Activated CD8-positive, alpha-beta memory T cell treated with anti-CD3 and anti-CD28 coated beads for 4 hours (primary cell): ENCODE measurements around the gene EHBP1.

Source experiments
- DNase-seq, 2 donors: peaks; one replicate each; pipeline ENCODE4 v3.0.0-alpha.2; 2020; ENCODE audit warnings: low read depth in 2 of 2

The EHBP1 gene

GRCh38 chr2:62822549-62822948 lies 117.0 kb downstream of the EHBP1 start:
- DNase-seq: no peak

- DNase-seq: no peak
Observed at GRCh38 chr2:62824388-62824787, 118.9 kb downstream of the EHBP1 start.

GRCh38 chr2:62826141-62826540 lies 120.6 kb downstream of the EHBP1 start:
- DNase-seq: no peak

DNA sequence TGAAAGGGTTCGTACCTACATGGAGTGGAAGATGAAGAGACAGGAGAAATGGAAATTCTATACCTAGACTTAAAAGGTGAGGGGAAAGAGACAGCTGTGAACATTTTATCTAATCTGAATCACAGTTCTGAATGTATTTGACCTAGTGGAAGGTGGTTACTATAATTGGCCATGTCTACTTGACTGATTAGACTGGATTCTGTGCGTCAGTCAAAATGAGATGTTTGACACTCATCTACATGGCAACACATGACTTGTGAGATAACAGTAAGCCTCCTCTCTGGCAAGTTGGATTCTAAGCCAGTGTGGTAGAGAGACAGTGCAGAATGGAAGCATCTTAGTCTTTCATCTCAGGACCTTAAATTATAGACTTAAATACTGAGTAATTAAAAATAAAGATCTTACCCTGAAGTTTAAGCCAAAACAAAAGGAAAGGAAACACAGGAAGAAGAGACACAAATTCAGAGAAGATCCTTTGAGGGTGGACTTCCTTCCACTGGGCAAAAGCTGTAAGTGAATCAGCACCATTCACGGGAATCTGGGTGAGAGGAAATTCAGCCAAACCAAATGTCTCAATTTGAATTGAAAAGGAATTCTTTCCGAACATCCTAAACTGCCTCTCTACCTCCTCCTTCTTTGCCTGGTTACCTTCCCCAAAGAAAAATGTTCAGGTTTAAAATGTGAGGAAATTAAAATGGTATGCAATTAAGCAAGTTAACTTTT lies 121.6 kb downstream of the EHBP1 start:
- DNase-seq: no peak

GRCh38 chr2:62831729-62832128 lies 126.2 kb downstream of the EHBP1 start:
- no peak for DNase-seq

DNA sequence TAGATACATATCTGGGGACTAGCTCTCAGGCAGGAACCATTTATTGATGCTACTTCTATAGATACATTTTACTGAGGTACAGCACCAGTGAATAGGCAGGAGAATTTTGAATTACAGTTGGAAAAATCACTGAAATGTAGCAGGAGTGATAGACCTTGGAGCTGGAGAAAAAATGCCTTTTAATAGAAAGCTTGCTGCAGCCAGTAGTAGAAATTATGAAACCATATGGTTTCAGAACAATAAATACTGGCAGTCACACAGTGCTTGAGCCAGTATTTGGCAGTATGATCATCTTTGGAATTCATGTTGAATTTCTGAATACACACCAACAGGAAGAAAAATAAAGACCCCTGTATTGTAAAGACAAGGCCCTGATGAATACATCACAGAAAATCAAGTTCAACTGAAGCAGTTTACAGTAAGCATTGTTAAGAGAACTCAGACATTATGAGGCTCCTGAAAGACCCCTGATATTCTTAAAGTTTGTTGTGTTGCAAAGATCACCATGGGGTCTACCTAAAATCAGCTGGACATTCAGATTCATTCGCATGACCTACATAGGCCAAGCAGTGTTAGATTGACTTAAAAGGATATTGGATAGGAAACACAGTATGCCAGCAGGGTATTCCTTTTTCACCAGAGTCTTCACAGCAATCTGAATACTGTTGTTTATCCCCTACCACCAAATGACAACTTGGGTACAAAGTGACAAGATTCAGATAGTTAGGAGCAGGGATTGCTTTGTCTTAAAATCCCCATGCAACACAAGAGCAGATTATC lies 139.0 kb downstream of the EHBP1 start:
- no peak for DNase-seq

DNA sequence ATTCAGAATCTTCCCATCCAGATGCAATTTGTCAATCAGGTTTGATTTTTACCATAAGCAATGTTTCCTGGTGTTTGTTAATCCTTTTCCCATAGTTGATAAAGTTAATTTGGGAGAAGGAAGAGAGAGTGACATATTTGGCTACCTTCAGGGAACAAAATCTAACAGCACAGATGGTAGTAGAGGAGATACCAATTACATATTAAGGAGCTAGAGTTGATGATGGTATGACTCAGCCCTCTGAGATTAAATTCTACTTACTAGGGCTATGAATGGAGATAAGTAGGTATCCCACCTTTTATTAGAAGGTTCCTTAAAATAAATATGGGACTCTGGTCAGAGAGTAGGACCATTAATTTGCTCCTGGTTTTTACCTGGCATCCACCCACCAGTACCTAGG lies 139.7 kb downstream of the EHBP1 start:
- no peak for DNase-seq

- no peak for DNase-seq
Observed at GRCh38 chr2:62852254-62852653, 146.7 kb downstream of the EHBP1 start.

DNA sequence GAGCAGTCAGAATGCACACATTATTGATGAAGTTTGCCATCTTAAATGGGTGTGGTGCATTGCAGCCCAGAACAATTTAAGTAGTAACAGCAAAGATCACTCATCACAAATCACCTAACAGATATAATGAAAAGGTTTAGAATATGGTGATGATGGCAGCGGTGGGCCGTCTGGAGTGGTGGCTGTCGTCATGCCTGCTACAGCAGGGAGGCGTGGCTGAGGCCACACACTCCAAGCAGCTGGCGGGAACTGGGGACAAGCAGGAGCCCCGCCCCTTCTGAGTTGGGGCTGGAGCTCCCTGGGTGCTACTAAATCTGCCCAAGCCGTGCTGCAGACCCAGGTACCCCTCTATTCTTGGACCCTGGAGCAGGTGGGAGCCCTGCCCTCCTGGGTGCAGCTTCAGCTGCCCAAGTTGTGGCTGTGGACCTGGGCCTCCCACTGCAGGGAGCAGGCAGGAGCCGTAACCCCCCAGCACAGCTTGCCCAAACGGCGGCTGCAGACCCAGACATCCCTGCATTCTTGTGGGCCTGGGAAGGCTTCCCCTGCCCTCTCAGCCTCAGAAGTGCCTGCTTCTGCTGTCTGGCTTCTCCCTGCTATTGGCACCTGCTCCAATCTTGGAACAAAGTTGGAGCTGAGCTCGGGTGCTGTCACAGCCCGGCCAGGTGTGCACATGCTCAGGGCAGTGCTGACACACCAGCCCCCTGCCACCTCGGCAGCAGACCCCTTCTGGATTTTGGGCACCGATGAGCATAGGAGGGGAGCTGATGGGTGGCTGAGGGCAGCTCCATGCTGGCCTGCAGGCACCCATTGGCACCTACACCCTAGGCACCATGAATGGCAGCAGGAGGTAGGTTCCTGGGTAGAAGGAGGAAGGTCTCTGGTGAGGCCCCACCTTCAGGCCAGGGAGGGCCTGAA lies 149.3 kb downstream of the EHBP1 start:
- no peak for DNase-seq

GRCh38 chr2:62856228-62857040 lies 150.9 kb downstream of the EHBP1 start:
- no peak for DNase-seq

GRCh38 chr2:62857139-62857931 lies 151.8 kb downstream of the EHBP1 start:
- no peak for DNase-seq

- DNase-seq: no peak
Observed at GRCh38 chr2:62858231-62858832, 152.8 kb downstream of the EHBP1 start.

DNA sequence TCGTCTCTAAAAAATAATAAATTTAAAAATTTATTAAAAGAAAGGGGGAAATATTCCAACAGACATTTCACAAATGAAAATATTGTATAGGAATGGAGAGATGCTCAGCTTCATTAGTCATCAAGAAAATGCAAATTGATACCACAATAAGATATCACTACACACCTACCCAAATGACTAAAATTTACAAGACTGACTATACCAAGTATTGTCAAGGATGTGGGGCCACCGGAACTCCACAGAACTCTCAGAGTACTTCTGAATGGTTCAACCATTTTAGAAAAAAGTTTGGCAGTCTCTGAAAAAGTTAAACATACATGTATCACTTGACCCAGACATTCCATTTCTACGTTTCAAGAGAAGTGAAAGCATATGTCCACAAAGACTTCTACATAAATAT lies 163.4 kb downstream of the EHBP1 start:
- DNase-seq: no peak

- no peak for DNase-seq
Observed at GRCh38 chr2:62870966-62871365, 165.5 kb downstream of the EHBP1 start.

GRCh38 chr2:62871506-62871905 lies 166.0 kb downstream of the EHBP1 start:
- DNase-seq: no peak

- DNase-seq: no peak
Observed at GRCh38 chr2:62873603-62874002, 168.1 kb downstream of the EHBP1 start.

GRCh38 chr2:62874881-62875383 lies 169.4 kb downstream of the EHBP1 start:
- no peak for DNase-seq

DNA sequence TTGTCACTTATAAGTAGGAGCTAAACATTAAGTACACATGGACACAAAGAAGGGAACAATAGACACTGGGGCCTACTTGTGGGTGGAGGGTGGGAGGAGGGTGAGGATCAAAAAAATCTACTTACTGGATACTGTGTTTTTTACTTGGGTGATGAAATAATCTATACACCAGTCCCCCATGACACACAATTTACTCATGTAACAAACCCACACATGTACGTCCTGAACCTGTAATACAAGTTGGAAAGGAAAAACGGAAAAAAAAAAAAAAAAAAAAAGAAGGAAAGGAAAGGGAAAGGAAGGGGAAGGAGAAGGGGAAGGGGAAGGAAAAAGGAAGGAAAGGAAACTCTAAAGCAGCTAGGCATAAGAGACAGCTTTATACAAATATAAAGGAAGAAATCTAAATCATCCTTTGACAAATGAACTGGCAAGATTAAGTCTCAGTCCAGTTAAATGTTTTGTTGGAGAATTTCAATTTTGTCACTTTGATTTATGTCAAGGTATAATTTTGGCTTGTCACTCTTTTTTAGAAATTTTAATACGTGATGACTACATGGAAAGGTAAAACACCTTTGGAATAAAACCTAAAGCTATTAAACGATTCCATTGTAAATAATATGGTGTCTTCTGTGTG lies 175.8 kb downstream of the EHBP1 start:
- no peak for DNase-seq

GRCh38 chr2:62883629-62884028 lies 178.1 kb downstream of the EHBP1 start:
- DNase-seq: no peak
